Breast epithelium (tissue), 4 donors: Measurements from ENCODE around the gene NAALADL2. TPM values are rescaled to one million over a fixed set of nuclear protein-coding genes. Genes with fewer than 3 reads are reported as not detected.
"Not testable (repeated sequence)": the region's sequence is repeated elsewhere in the genome, so short reads cannot be mapped to it uniquely, and the experiment has no call there.

Source experiments
- DNase-seq, 2 donors: peaks; one replicate each; pipeline ENCODE4 v3.0.0-alpha.2; 2019; ENCODE audit warnings: low spot score in 2 of 2
- H3K27ac ChIP-seq, 2 donors: fragments of 200-600 bp; sonication (generic) in 1 of 2; one replicate each; pipeline ENCODE4 v1.5.1; 2016 to 2019; ENCODE audit warnings: mild to moderate bottlenecking in 1 of 2
- H3K27me3 ChIP-seq, 2 donors: fragments of 200-600 bp; sonication (generic) in 1 of 2; one replicate each; pipeline versions ENCODE4 v1.5.1 to v1.6.0; 2017 to 2019; ENCODE audit warnings: control low read depth in 1 of 2, mild to moderate bottlenecking in 1 of 2
- H3K36me3 ChIP-seq: fragments of 200-600 bp; one replicate; pipeline ENCODE4 v1.5.1; 2019
- H3K4me1 ChIP-seq, 2 donors: fragments of 200-600 bp; sonication (generic); one replicate each; pipeline ENCODE4 v1.5.1; 2016 to 2019; ENCODE audit warnings: control low read depth in 1 of 2
- H3K4me3 ChIP-seq, 3 donors: fragments of 200-600 bp; sonication (generic); 1 replicate in 2 of 3; 2 replicates in 1 of 3; pipeline ENCODE4 v1.5.1; 2016 to 2019; ENCODE audit warnings: mild to moderate bottlenecking in 3 of 3, moderate library complexity in 2 of 3
- H3K9me3 ChIP-seq, 2 donors: fragments of 200-600 bp; sonication (generic) in 1 of 2; one replicate each; pipeline ENCODE4 v1.5.1; 2016 to 2019; ENCODE audit warnings: control low read depth in 1 of 2
- CTCF ChIP-seq, 3 donors: fragments of 450-650 bp; IDR thresholded peaks; one replicate each; pipeline ENCODE4 v1.5.1; 2016 to 2017; ENCODE audit warnings: antibody characterized with exemption in 3 of 3, mild to moderate bottlenecking in 3 of 3, moderate library complexity in 3 of 3
- POLR2A ChIP-seq: fragments of 450-650 bp; IDR thresholded peaks from one replicate; pipeline ENCODE4 v1.6.1; 2016; ENCODE audit warnings: antibody characterized with exemption, mild to moderate bottlenecking, moderate library complexity
- POLR2AphosphoS5 ChIP-seq, 3 donors: sonication (generic); formaldehyde crosslinking; IDR thresholded peaks; one replicate each; pipeline ENCODE4 v1.6.1; 2017; ENCODE audit warnings: antibody characterized with exemption in 3 of 3
- intact Hi-C: fragments of 100-400 bp; cut with DNase I; formaldehyde crosslinking; loops from one replicate; pipeline ENCODE4 v1.15.1; 2023; ENCODE audit warnings: low total_unique reads
- total RNA-seq, 3 donors: library from RNA; depleted of rRNA; stranded (reverse); fragments of >200 nt; gene quantifications; one replicate each; pipeline ENCODE4 v1.1.0, GENCODE V29; 2016

NAALADL2 gene
- total RNA-seq, 3 donors from 2014 or later = 12.0 to 69.5 (median 53.9) TPM

- Histone ChIP-seq H3K27ac (no peak overlapping the region), H3K4me3 (no peak overlapping the region), H3K36me3 (no peaks in the 10 kb centered on the region), H3K4me1 (no peaks in the 10 kb centered on the region), H3K27me3 (no peaks in the 10 kb centered on the region), H3K9me3 (peaks cover 0 to under 1% of the 10 kb centered on the region in 2 donors)
- no peak for DNase-seq
- intact Hi-C loops = no loop called here
- TF ChIP-seq CTCF (IDR thresholded peaks at IDR 0.05) (no peak), POLR2AphosphoS5 (IDR thresholded peaks at IDR 0.05) (no peak), POLR2A (no peak)
Observed at GRCh38 chr3:175129571-175129970, 270.4 kb downstream of the NAALADL2 start.

GRCh38 chr3:175131866-175132265 lies 272.7 kb downstream of the NAALADL2 start:
- intact Hi-C loops, DNase-seq, H3K27me3 ChIP-seq, H3K36me3 ChIP-seq, H3K27ac ChIP-seq, H3K4me1 ChIP-seq, H3K4me3 ChIP-seq, H3K9me3 ChIP-seq: not testable (repeated sequence)

- H3K27me3 ChIP-seq, DNase-seq, H3K4me1 ChIP-seq, H3K9me3 ChIP-seq, H3K4me3 ChIP-seq, intact Hi-C loops, H3K36me3 ChIP-seq, H3K27ac ChIP-seq: not testable (repeated sequence)
Observed at GRCh38 chr3:175132706-175133105, 273.6 kb downstream of the NAALADL2 start.

GRCh38 chr3:175144368-175144767 lies 285.2 kb downstream of the NAALADL2 start:
- intact Hi-C loops = no loop called here
- Histone ChIP-seq H3K27ac (no peak overlapping the region), H3K4me3 (no peak overlapping the region), H3K4me1 (no peaks in the 10 kb centered on the region), H3K36me3 (no peaks in the 10 kb centered on the region), H3K9me3 (no peaks in the 10 kb centered on the region), H3K27me3 (no peaks in the 10 kb centered on the region)
- no peak for DNase-seq
- TF ChIP-seq POLR2A = no peak
- no peak for TF ChIP-seq CTCF (IDR thresholded peaks at IDR 0.05)
- no peak for TF ChIP-seq POLR2AphosphoS5 (IDR thresholded peaks at IDR 0.05)

- no peak for DNase-seq
- Histone ChIP-seq H3K9me3 (no peaks in the 10 kb centered on the region), H3K27ac (no peak overlapping the region), H3K4me3 (no peak overlapping the region), H3K27me3 (no peaks in the 10 kb centered on the region), H3K36me3 (no peaks in the 10 kb centered on the region), H3K4me1 (no peaks in the 10 kb centered on the region)
- TF ChIP-seq CTCF (IDR thresholded peaks at IDR 0.05) (no peak), POLR2AphosphoS5 (IDR thresholded peaks at IDR 0.05) (no peak), POLR2A (no peak)
- intact Hi-C loops = no loop called here
Observed at GRCh38 chr3:175146258-175146657, 287.1 kb downstream of the NAALADL2 start.

GRCh38 chr3:175149675-175150074 lies 290.5 kb downstream of the NAALADL2 start:
- no peaks in the 10 kb centered on the region for H3K27me3 ChIP-seq
- peak in 1 of 2 donors; percentile 53 for DNase-seq
- H3K4me1 ChIP-seq = no peaks in the 10 kb centered on the region
- H3K27ac ChIP-seq = no peak overlapping the region
- H3K4me3 ChIP-seq = no peak overlapping the region
- intact Hi-C loops = no loop called here
- H3K36me3 ChIP-seq = no peaks in the 10 kb centered on the region
- TF ChIP-seq POLR2AphosphoS5 (IDR thresholded peaks at IDR 0.05) = no peak
- no peaks in the 10 kb centered on the region for H3K9me3 ChIP-seq

GRCh38 chr3:175150812-175151401 lies 291.8 kb downstream of the NAALADL2 start:
- H3K27ac ChIP-seq = peak overlapping the region; percentile 40 to 80
- DNase-seq = peak in 1 of 2 donors; percentile 51
- TF ChIP-seq POLR2A (no peak), POLR2AphosphoS5 (IDR thresholded peaks at IDR 0.05) (no peak), CTCF (IDR thresholded peaks at IDR 0.05) (no peak)
- no peak overlapping the region for H3K4me3 ChIP-seq
- H3K36me3 ChIP-seq = no peaks in the 10 kb centered on the region
- no peaks in the 10 kb centered on the region for H3K27me3 ChIP-seq
- H3K9me3 ChIP-seq = no peaks in the 10 kb centered on the region
- intact Hi-C loops = no loop called here
- no peaks in the 10 kb centered on the region for H3K4me1 ChIP-seq
